Measurements from ENCODE around the gene PHF19. TPM values are rescaled to one million over a fixed set of nuclear protein-coding genes. Genes with fewer than 3 reads are reported as not detected.

Gene PHF19
- polyA plus RNA-seq, 1 donor (not counting 4 experiments of a cell fraction or from before 2014, with no cell fraction given): 11.7 TPM

- H3K4me2 ChIP-seq (ENCODE audit: control insufficient read depth, extremely low read depth, insufficient read depth, low read depth, low read length): no peak overlapping the region
- FAIRE-seq: no peak
- H3K9ac ChIP-seq (ENCODE audit: control insufficient read depth, extremely low read depth, insufficient read depth, low read length): no peak overlapping the region
- no peak for TF ChIP-seq CTCF (optimal IDR thresholded peaks at IDR 0.05 in 1 of 3, IDR thresholded peaks at IDR 0.05 in 1 of 3, conservative IDR thresholded peaks at IDR 0.05 in 1 of 3; ENCODE audit: extremely low read depth in 1 of 3, insufficient read depth in 2 of 3, low read length in 3 of 3)
- TF ChIP-seq EZH2 (IDR thresholded peaks at IDR 0.05; ENCODE audit: low read length): no peak
- H3K79me2 ChIP-seq (ENCODE audit: control insufficient read depth, insufficient read depth, low read length): no peaks in the 10 kb centered on the region
- H3K4me1 ChIP-seq (ENCODE audit: control insufficient read depth, extremely low read depth, insufficient read depth, low read length): no peaks in the 10 kb centered on the region
- no peaks in the 10 kb centered on the region for H3K9me1 ChIP-seq (ENCODE audit: control insufficient read depth, extremely low read depth, insufficient read depth, low read length)
- dilution Hi-C loops (cut with MboI; ENCODE audit: extremely low pct_ligation_motif_present, low sequenced_read_pairs): no loop called here
- H4K20me1 ChIP-seq (ENCODE audit: control insufficient read depth, extremely low read depth, insufficient read depth, low read length): no peaks in the 10 kb centered on the region
- no peaks in the 10 kb centered on the region for H3K9me3 ChIP-seq (ENCODE audit: control insufficient read depth, low read depth, low read length)
- no peak overlapping the region for H3K27ac ChIP-seq (ENCODE audit: control insufficient read depth, insufficient read depth, low read length)
- no peak overlapping the region for H3K4me3 ChIP-seq (ENCODE audit: control insufficient read depth in 2 of 3, extremely low read depth in 1 of 3, insufficient read depth in 2 of 3, low read depth in 1 of 3, low read length in 3 of 3)
- no peaks in the 10 kb centered on the region for H3K27me3 ChIP-seq (ENCODE audit: control insufficient read depth, extremely low read depth, insufficient read depth, low read length)
- H3K36me3 ChIP-seq (ENCODE audit: control insufficient read depth in 2 of 2, extremely low read depth in 1 of 2, insufficient read depth in 2 of 2, low read length in 2 of 2): no peaks in the 10 kb centered on the region
- H2AFZ ChIP-seq (ENCODE audit: control insufficient read depth, low read length): no peak overlapping the region
- no peak for DNase-seq (ENCODE audit: low read depth, low spot score)
Measured at GRCh38 chr9:120917929-120918762, 41.2 kb upstream of the PHF19 start.

GRCh38 chr9:120916991-120917880 is 40.2 kb upstream of the PHF19 start:
- Histone ChIP-seq H4K20me1 (ENCODE audit: control insufficient read depth, extremely low read depth, insufficient read depth, low read length) (no peaks in the 10 kb centered on the region), H3K9me1 (ENCODE audit: control insufficient read depth, extremely low read depth, insufficient read depth, low read length) (no peaks in the 10 kb centered on the region), H3K79me2 (ENCODE audit: control insufficient read depth, insufficient read depth, low read length) (no peaks in the 10 kb centered on the region), H3K9ac (ENCODE audit: control insufficient read depth, extremely low read depth, insufficient read depth, low read length) (no peak overlapping the region), H3K27ac (ENCODE audit: control insufficient read depth, insufficient read depth, low read length) (no peak overlapping the region), H3K4me1 (ENCODE audit: control insufficient read depth, extremely low read depth, insufficient read depth, low read length) (no peaks in the 10 kb centered on the region), H3K36me3 (ENCODE audit: control insufficient read depth in 2 of 2, extremely low read depth in 1 of 2, insufficient read depth in 2 of 2, low read length in 2 of 2) (no peaks in the 10 kb centered on the region), H2AFZ (ENCODE audit: control insufficient read depth, low read length) (no peak overlapping the region), H3K4me2 (ENCODE audit: control insufficient read depth, extremely low read depth, insufficient read depth, low read depth, low read length) (no peak overlapping the region), H3K4me3 (ENCODE audit: control insufficient read depth in 2 of 3, extremely low read depth in 1 of 3, insufficient read depth in 2 of 3, low read depth in 1 of 3, low read length in 3 of 3) (no peak overlapping the region), H3K27me3 (ENCODE audit: control insufficient read depth, extremely low read depth, insufficient read depth, low read length) (no peaks in the 10 kb centered on the region), H3K9me3 (ENCODE audit: control insufficient read depth, low read depth, low read length) (no peaks in the 10 kb centered on the region)
- DNase-seq (ENCODE audit: low read depth, low spot score): no peak
- no peak for TF ChIP-seq CTCF (optimal IDR thresholded peaks at IDR 0.05 in 1 of 3, IDR thresholded peaks at IDR 0.05 in 1 of 3, conservative IDR thresholded peaks at IDR 0.05 in 1 of 3; ENCODE audit: extremely low read depth in 1 of 3, insufficient read depth in 2 of 3, low read length in 3 of 3)
- TF ChIP-seq EZH2 (IDR thresholded peaks at IDR 0.05; ENCODE audit: low read length): no peak
- dilution Hi-C loops (cut with MboI; ENCODE audit: extremely low pct_ligation_motif_present, low sequenced_read_pairs): no loop called here
- FAIRE-seq: no peak
